HepG2 (cell line): ENCODE data around the gene LTV1. TPM values are rescaled to one million over a fixed set of nuclear protein-coding genes. Genes with fewer than 3 reads are reported as not detected.

Experiments used
- FLYWCH1 ChIP-seq: sonication (generic); formaldehyde crosslinking; IDR thresholded peaks from 2 replicates; pipeline ENCODE4 v1.8.1; 2023; ENCODE audit warnings: mild to moderate bottlenecking, missing genetic modification reagents
- JUN ChIP-seq: sonication (generic); formaldehyde crosslinking; IDR thresholded peaks from 2 replicates; pipeline ENCODE4 v1.4.0; 2020; ENCODE audit warnings: mild to moderate bottlenecking, missing genetic modification reagents
- NR1H2 ChIP-seq: sonication (generic); formaldehyde crosslinking; IDR thresholded peaks from 2 replicates; pipeline ENCODE4 v1.8.1; 2022; ENCODE audit warnings: low read depth, missing genetic modification reagents, borderline replicate concordance
- RARG ChIP-seq: sonication (generic); formaldehyde crosslinking; IDR thresholded peaks from 2 replicates; pipeline ENCODE4 v1.4.0; 2020; ENCODE audit warnings: low read depth, mild to moderate bottlenecking, missing genetic modification reagents
- SKI ChIP-seq: fragments of 450-650 bp; IDR thresholded peaks from one replicate; pipeline ENCODE4 v1.6.1; 2018; ENCODE audit warnings: mild to moderate bottlenecking; ENCODE audit not compliant: partially characterized antibody
- ZBTB7A ChIP-seq: sonication (generic); formaldehyde crosslinking; IDR thresholded peaks from 2 replicates; pipeline ENCODE4 v1.8.0; 2022; ENCODE audit warnings: mild to moderate bottlenecking, missing genetic modification reagents
- ZFP37 ChIP-seq: sonication (generic); formaldehyde crosslinking; IDR thresholded peaks from 2 replicates; pipeline ENCODE4 v1.4.0; 2020; ENCODE audit warnings: missing genetic modification reagents, borderline replicate concordance
- ZFP62 ChIP-seq: sonication (generic); formaldehyde crosslinking; IDR thresholded peaks from 2 replicates; pipeline ENCODE4 v1.4.0; 2020; ENCODE audit warnings: missing genetic modification reagents
- ZKSCAN8 ChIP-seq: IDR thresholded peaks from 2 replicates; pipeline ENCODE4 v1.6.1; 2016; ENCODE audit warnings: borderline replicate concordance, missing genetic modification reagents, missing compliant biosample characterization
- ZNF232 ChIP-seq: sonication (generic); formaldehyde crosslinking; IDR thresholded peaks from 2 replicates; pipeline ENCODE4 v1.4.0; 2020; ENCODE audit warnings: missing genetic modification reagents, borderline replicate concordance
- ZNF317 ChIP-seq: sonication (generic); formaldehyde crosslinking; IDR thresholded peaks from 2 replicates; pipeline ENCODE4 v1.5.0; 2020; ENCODE audit warnings: mild to moderate bottlenecking, missing genetic modification reagents
- ZNF431 ChIP-seq: sonication (generic); formaldehyde crosslinking; IDR thresholded peaks from 2 replicates; pipeline ENCODE4 v1.9.0; 2022; ENCODE audit warnings: missing genetic modification reagents, low read depth, mild to moderate bottlenecking, borderline replicate concordance
- ZNF44 ChIP-seq: sonication (generic); formaldehyde crosslinking; IDR thresholded peaks from 2 replicates; pipeline ENCODE4 v1.5.1; 2020; ENCODE audit warnings: mild to moderate bottlenecking, missing genetic modification reagents
- ZNF550 ChIP-seq: sonication (generic); formaldehyde crosslinking; IDR thresholded peaks from 2 replicates; pipeline ENCODE4 v1.4.0; 2020; ENCODE audit warnings: mild to moderate bottlenecking, missing genetic modification reagents, borderline replicate concordance
- ZNF562 ChIP-seq: sonication (generic); formaldehyde crosslinking; IDR thresholded peaks from 2 replicates; pipeline ENCODE4 v1.8.0; 2022; ENCODE audit warnings: missing genetic modification reagents, borderline replicate concordance
- ZNF724P ChIP-seq: sonication (generic); formaldehyde crosslinking; IDR thresholded peaks from 2 replicates; pipeline ENCODE4 v1.8.0; 2022; ENCODE audit warnings: missing genetic modification reagents, borderline replicate concordance
- ZNF792 ChIP-seq: IDR thresholded peaks from 2 replicates; pipeline ENCODE4 v1.6.1; 2016
- polyA plus RNA-seq, 8 experiments: library from polyadenylated mRNA; depleted of rRNA in 3 of 8; stranded (reverse) in 7 of 8; unstranded in 1 of 8; fragments of >200 nt; fragmentation: Illumina TruSeq in 4 of 8; extraction: Trizol in 4 of 8; gene quantifications; 2 replicates each; pipeline versions ENCODE4 v1.2.1 to v1.2.3, GENCODE V29; 2011 to 2016; ENCODE audit warnings: low read depth in 4 of 8, missing spikeins in 1 of 8, mixed read lengths in 1 of 8; ENCODE audit not compliant: insufficient read depth in 1 of 8
- total RNA-seq, 5 experiments: library from RNA; depleted of rRNA; stranded (reverse); fragments of >200 nt; fragmentation: Illumina TruSeq; extraction: Trizol; gene quantifications; 2 replicates each; pipeline ENCODE4 v1.2.3, GENCODE V29; 2016; ENCODE audit warnings: low read depth in 1 of 5
- TF ChIP-seq, protein P1 (sequence below): sonication (generic); formaldehyde crosslinking; IDR thresholded peaks from 2 replicates; pipeline ENCODE4 v1.4.0; 2020; ENCODE audit warnings: missing genetic modification reagents, borderline replicate concordance
- TF ChIP-seq, protein P2 (sequence below): IDR thresholded peaks from 2 replicates; pipeline ENCODE4 v1.6.1; 2016; ENCODE audit warnings: low read depth
- TF ChIP-seq, protein P3 (sequence below): sonication (generic); formaldehyde crosslinking; IDR thresholded peaks from 2 replicates; pipeline ENCODE4 v1.9.0; 2021; ENCODE audit warnings: missing genetic modification reagents, borderline replicate concordance

LTV1 gene
- total and polyA plus RNA-seq, 2 of the 13 experiments (the other 11 are each of a cell fraction or from before 2014, with no cell fraction given): 21.1 to 85.8 TPM

DNA sequence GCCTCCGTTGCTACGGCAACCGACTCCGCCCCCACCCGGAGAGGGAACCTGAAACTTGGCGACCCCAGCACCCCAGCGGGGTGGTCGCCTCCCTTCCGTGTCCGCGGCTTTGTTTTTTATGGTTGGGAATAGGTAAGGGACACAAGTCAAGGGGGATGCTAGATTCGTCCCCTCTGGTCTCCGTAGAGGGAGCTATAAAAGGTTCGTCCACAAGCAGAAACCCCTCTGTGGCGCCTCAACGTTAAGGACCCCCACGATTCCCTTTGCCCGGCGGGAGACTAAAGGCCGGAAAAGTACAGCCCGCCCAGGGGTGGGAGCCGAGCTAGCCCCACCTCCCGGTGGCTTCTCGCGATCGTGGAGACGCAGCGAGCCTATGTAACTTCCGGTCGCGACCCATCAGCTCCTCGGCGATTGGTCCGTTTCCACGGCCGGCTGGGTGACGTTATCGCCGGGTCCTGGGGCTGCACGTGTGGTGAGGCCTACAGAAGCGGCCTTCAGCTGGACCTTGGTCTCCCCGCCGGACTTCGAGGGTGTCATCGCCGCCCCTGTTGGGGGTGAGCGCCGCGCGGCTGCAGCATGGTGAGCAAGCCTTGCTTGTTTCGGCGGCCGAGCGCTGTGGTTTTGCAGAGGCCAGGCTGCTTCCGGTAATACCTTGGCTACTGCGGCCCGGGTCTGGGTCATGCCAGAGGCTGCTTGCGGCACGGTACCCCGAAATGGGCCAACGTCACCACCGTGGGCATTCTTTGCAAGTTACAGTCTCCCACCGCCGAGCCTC, at the start of gene LTV1 (continued):
- TF ChIP-seq, protein P1, sequence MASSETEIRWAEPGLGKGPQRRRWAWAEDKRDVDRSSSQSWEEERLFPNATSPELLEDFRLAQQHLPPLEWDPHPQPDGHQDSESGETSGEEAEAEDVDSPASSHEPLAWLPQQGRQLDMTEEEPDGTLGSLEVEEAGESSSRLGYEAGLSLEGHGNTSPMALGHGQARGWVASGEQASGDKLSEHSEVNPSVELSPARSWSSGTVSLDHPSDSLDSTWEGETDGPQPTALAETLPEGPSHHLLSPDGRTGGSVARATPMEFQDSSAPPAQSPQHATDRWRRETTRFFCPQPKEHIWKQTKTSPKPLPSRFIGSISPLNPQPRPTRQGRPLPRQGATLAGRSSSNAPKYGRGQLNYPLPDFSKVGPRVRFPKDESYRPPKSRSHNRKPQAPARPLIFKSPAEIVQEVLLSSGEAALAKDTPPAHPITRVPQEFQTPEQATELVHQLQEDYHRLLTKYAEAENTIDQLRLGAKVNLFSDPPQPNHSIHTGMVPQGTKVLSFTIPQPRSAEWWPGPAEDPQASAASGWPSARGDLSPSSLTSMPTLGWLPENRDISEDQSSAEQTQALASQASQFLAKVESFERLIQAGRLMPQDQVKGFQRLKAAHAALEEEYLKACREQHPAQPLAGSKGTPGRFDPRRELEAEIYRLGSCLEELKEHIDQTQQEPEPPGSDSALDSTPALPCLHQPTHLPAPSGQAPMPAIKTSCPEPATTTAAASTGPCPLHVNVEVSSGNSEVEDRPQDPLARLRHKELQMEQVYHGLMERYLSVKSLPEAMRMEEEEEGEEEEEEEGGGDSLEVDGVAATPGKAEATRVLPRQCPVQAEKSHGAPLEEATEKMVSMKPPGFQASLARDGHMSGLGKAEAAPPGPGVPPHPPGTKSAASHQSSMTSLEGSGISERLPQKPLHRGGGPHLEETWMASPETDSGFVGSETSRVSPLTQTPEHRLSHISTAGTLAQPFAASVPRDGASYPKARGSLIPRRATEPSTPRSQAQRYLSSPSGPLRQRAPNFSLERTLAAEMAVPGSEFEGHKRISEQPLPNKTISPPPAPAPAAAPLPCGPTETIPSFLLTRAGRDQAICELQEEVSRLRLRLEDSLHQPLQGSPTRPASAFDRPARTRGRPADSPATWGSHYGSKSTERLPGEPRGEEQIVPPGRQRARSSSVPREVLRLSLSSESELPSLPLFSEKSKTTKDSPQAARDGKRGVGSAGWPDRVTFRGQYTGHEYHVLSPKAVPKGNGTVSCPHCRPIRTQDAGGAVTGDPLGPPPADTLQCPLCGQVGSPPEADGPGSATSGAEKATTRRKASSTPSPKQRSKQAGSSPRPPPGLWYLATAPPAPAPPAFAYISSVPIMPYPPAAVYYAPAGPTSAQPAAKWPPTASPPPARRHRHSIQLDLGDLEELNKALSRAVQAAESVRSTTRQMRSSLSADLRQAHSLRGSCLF: peak; percentile 95
- peak; percentile 98 for TF ChIP-seq RARG (CRISPR knock-in tag)
- peak; percentile 89; the same call in 1 of the 2 replicates for TF ChIP-seq FLYWCH1 (CRISPR knock-in tag)
- peak; percentile 98; the same call in 1 of the 2 replicates for TF ChIP-seq ZNF44
- TF ChIP-seq ZFP37: peak; percentile 97
- TF ChIP-seq ZNF317: peak; percentile 95
- TF ChIP-seq ZBTB7A (CRISPR knock-in tag): peak; percentile 94
- TF ChIP-seq, protein P2, sequence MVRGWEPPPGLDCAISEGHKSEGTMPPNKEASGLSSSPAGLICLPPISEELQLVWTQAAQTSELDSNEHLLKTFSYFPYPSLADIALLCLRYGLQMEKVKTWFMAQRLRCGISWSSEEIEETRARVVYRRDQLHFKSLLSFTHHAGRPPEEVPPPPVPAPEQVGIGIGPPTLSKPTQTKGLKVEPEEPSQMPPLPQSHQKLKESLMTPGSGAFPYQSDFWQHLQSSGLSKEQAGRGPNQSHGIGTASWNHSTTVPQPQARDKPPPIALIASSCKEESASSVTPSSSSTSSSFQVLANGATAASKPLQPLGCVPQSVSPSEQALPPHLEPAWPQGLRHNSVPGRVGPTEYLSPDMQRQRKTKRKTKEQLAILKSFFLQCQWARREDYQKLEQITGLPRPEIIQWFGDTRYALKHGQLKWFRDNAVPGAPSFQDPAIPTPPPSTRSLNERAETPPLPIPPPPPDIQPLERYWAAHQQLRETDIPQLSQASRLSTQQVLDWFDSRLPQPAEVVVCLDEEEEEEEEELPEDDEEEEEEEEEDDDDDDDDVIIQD: peak; percentile 96
- TF ChIP-seq ZKSCAN8 (CRISPR knock-in tag): peak; percentile 83
- peak; percentile 98 for TF ChIP-seq ZNF724P (CRISPR knock-in tag)
- no peak for TF ChIP-seq ZFP62 (CRISPR knock-in tag)
- TF ChIP-seq NR1H2 (CRISPR knock-in tag): peak; percentile 93
- peak; percentile 24 for TF ChIP-seq SKI
- peak; percentile 97 for TF ChIP-seq JUN (CRISPR knock-in tag)
- peak; percentile 97 for TF ChIP-seq ZNF792 (CRISPR knock-in tag)
- TF ChIP-seq ZNF232 (CRISPR knock-in tag): peak; percentile 99
- TF ChIP-seq, protein P3, sequence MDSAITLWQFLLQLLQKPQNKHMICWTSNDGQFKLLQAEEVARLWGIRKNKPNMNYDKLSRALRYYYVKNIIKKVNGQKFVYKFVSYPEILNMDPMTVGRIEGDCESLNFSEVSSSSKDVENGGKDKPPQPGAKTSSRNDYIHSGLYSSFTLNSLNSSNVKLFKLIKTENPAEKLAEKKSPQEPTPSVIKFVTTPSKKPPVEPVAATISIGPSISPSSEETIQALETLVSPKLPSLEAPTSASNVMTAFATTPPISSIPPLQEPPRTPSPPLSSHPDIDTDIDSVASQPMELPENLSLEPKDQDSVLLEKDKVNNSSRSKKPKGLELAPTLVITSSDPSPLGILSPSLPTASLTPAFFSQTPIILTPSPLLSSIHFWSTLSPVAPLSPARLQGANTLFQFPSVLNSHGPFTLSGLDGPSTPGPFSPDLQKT: peak; percentile 95; the same call in 1 of the 2 replicates
- no peak; the same call in 1 of the 2 replicates for TF ChIP-seq ZNF562 (CRISPR knock-in tag)
- TF ChIP-seq ZNF550 (CRISPR knock-in tag): peak; percentile 93; the same call in 1 of the 2 replicates
- no peak; the same call in 1 of the 2 replicates for TF ChIP-seq ZNF431 (CRISPR knock-in tag)
